ENCODE data around the gene TUBA3E.
"Not testable (repeated sequence)": the region's sequence is repeated elsewhere in the genome, so short reads cannot be mapped to it uniquely, and the experiment has no call there.

The TUBA3E gene

DNA sequence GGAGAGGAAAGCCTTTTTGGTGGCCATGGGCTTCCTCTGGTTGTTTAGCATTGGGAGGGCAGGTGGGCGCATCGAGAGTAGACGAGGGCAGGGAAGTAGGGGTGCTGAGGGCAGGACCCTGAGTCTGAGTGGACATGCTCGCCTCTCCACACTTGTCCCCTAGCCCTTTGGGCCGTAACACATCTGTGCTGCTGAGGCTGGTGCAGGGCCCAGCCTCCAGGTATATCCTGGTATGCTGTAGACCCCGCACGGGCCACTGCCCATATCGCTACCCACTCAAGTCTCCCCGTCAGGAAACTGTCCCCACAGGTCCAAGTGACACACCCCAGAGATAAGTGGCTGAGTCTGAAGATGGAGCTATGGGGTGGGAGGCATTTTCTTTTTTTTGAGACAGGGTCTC is 39.6 kb downstream of the TUBA3E start:
- no peaks in the 10 kb centered on the region for H3K27me3 ChIP-seq (ENCODE audit: control insufficient read depth, insufficient read depth, low read length)

DNA sequence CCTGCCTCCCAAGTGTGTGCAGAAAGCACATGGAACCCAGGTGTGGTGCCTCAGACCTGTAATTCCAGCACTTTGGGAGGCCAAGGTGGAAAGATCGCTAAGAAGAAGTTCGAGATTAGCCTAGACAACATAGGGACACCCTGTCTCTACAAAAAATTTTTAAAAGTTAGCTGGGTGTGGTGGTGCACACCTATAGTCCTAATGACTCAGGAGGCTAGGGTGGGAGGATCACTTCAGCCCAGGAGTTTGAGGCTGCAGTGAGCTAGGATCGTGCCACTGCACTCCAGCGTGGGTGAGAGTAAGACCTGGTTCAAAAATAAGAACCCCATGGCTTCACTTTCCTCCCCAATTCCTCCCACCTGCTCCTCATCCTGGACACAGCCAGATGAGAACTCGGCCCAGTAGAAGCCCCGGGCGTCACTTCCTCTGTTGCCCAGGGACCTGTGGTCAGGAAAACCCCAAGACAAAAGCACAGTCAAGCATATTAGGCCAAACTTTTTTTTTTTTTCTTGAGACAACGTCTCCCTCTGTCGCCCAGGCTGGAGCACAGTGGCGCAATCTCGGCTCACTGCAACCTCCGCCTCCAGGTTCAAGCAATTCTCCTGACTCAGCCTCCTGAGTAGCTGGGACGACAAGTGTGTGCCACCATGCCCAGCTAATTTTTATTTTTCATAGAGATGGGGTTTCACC is 40.3 kb downstream of the TUBA3E start:
- H3K4me2 ChIP-seq (ENCODE audit: low read length); H3K9me3 ChIP-seq (replicated peaks; ENCODE audit: low read length); H3K9ac ChIP-seq (ENCODE audit: low read depth, low read length); H3K27me3 ChIP-seq (ENCODE audit: control insufficient read depth, insufficient read depth, low read length); H3K4me3 ChIP-seq (ENCODE audit: low read length); H3K4me1 ChIP-seq (ENCODE audit: control insufficient read depth, insufficient read depth, low read length): not testable (repeated sequence)
- H3K36me3 ChIP-seq (ENCODE audit: insufficient read depth, low read length) = peaks cover 12% of the 10 kb centered on the region

More for the DNA sequence above, 39.6 kb downstream of the TUBA3E start:
- H3K9me3 ChIP-seq (replicated peaks; ENCODE audit: low read length) = no peaks in the 10 kb centered on the region
- H3K36me3 ChIP-seq (ENCODE audit: insufficient read depth, low read length) = peaks cover 11% of the 10 kb centered on the region
- no peak overlapping the region for H3K9ac ChIP-seq (ENCODE audit: low read depth, low read length)
- H3K4me1 ChIP-seq (ENCODE audit: control insufficient read depth, insufficient read depth, low read length) = no peaks in the 10 kb centered on the region
- H3K4me2 ChIP-seq (ENCODE audit: low read length) = no peak overlapping the region
- no peak overlapping the region for H3K4me3 ChIP-seq (ENCODE audit: low read length)

DNA sequence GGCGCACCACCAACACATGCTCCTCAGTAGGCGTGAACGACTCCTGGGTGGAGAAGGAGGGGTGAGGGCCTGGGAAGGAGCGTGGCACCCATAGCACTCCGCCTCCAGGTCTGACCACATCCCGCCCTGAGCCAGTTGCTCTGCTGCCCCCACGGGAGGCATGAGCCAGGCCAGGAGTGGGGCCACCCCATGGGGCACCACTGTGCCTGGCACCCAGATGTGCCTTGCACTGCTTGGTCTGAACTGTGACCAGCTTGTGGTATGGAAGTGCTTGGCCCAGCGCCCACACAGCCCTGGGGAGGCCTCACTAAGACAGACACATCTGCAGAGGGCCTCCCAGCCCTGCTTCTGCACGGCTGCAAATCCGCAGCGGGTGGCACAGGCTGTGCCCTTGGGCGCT is 40.9 kb downstream of the TUBA3E start:
- H3K36me3 ChIP-seq (ENCODE audit: insufficient read depth, low read length) = not testable (repeated sequence)

DNA sequence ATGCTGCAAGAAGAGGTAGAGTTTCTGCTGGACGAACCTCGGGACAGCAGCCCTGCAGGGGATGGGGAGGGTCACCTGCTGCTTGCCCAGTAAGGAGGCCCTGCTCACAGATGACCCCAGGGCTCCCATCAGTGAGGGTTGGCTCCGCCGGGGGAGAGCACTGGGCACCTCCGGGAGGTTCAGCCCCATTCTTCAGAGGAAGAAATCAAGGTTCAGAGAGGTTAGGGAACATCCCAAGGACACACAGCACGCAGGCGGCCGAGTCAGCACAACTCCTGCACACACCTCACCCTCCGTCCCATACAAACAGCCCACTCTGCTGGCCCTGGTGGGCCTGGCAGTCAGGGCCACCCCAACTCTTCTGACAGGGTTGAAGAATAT is 41.6 kb downstream of the TUBA3E start:
- H3K4me2 ChIP-seq (ENCODE audit: low read length) = no peak overlapping the region
- peaks cover 13% of the 10 kb centered on the region for H3K36me3 ChIP-seq (ENCODE audit: insufficient read depth, low read length)
- no peak overlapping the region for H3K9ac ChIP-seq (ENCODE audit: low read depth, low read length)
- H3K4me3 ChIP-seq (ENCODE audit: low read length) = no peak overlapping the region
- H3K4me1 ChIP-seq (ENCODE audit: control insufficient read depth, insufficient read depth, low read length) = no peaks in the 10 kb centered on the region
- no peaks in the 10 kb centered on the region for H3K9me3 ChIP-seq (replicated peaks; ENCODE audit: low read length)
- H3K27me3 ChIP-seq (ENCODE audit: control insufficient read depth, insufficient read depth, low read length) = no peaks in the 10 kb centered on the region

More for the DNA sequence above, 40.9 kb downstream of the TUBA3E start:
- H3K9me3 ChIP-seq (replicated peaks; ENCODE audit: low read length); H3K4me3 ChIP-seq (ENCODE audit: low read length); H3K4me2 ChIP-seq (ENCODE audit: low read length); H3K4me1 ChIP-seq (ENCODE audit: control insufficient read depth, insufficient read depth, low read length); H3K9ac ChIP-seq (ENCODE audit: low read depth, low read length); H3K27me3 ChIP-seq (ENCODE audit: control insufficient read depth, insufficient read depth, low read length): not testable (repeated sequence)

DNA sequence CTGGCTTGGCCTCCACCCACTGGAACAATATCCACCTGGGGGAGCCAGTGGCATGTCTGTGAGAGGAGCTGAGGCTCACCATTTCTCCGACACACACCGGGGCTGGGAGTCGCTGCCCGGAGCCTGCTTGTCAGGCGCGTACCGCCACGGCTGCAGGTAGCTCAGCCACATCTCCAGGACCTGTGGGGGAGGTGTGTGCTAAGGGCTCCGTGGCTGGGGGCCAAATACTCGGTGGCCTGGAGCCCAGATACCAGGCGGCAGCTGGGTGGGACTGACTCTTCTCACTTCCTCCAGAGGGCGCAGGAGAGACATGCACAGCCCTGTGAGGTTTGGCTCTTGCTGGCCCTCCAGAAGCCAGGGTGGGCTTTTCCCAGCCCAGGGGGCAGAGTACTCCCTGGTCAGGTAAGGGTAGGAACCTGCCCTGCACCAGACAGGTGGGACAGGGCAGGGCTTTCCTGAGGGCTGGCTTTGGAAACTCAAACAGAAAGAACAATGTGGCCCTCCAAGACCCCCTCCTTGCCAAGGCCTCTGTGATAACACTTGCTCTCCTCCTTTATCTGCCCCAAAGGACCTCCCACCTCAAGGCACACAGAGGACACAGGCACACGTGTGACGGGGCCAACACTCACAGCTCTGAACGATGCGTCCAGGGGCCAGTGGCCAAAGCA is 42.1 kb downstream of the TUBA3E start:
- not testable (repeated sequence) for H3K4me1 ChIP-seq (ENCODE audit: control insufficient read depth, insufficient read depth, low read length); H3K4me3 ChIP-seq (ENCODE audit: low read length); H3K27me3 ChIP-seq (ENCODE audit: control insufficient read depth, insufficient read depth, low read length); H3K9me3 ChIP-seq (replicated peaks; ENCODE audit: low read length); H3K4me2 ChIP-seq (ENCODE audit: low read length); H3K9ac ChIP-seq (ENCODE audit: low read depth, low read length)
- H3K36me3 ChIP-seq (ENCODE audit: insufficient read depth, low read length) = peaks cover 13% of the 10 kb centered on the region

DNA sequence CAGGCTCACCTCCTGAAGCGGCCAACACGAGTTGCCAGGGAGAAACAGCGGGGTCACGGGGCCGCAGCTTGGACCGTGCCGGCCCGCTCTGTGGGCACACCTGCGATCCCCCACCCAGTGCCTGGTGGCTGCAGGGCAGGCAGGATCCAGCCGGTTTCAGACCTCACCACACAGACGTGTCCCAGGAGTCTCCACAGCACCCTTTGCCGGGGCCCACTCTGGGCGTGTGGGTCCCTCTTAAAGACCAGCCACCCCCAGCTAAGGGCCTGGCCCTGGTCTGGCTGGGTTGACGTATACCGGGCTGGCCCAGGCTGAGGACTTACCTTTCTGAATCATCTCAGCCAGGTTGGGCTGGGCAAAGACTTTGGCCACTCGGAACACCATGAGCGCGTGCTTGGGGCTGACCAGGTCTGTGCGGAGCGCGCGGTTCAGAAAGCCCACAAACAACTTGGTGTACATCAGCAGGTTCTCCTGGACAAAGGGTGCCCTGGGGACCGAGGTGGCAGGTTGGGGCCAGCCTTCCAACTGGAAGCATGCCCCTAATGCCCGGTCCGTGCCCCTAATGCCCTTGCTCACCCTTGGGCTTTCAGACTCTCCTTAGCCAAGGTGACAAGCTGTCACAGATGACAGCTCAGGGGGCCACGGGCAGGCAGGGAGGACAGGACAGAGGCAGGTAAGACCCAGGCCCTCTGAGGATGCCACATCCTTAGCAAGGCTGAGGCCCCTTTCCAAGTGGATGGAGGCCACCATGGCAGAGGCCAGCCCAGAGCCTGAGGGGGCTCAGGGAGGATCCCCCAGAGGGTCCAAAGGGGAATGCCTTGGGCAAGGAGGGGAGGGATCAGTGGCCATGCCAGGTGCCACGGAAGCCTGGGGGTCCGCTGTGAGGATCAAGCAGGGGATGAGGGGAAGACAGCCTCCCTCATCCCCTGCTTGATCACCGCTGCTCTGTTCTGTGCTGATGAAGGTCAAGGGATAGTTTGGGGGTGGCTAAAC is 43.2 kb downstream of the TUBA3E start:
- no peak overlapping the region for H3K4me3 ChIP-seq (ENCODE audit: low read length)
- no peaks in the 10 kb centered on the region for H3K27me3 ChIP-seq (ENCODE audit: control insufficient read depth, insufficient read depth, low read length)
- no peaks in the 10 kb centered on the region for H3K4me1 ChIP-seq (ENCODE audit: control insufficient read depth, insufficient read depth, low read length)
- H3K4me2 ChIP-seq (ENCODE audit: low read length) = no peak overlapping the region
- no peaks in the 10 kb centered on the region for H3K9me3 ChIP-seq (replicated peaks; ENCODE audit: low read length)
- H3K36me3 ChIP-seq (ENCODE audit: insufficient read depth, low read length) = peaks cover 13% of the 10 kb centered on the region
- no peak overlapping the region for H3K9ac ChIP-seq (ENCODE audit: low read depth, low read length)

DNA sequence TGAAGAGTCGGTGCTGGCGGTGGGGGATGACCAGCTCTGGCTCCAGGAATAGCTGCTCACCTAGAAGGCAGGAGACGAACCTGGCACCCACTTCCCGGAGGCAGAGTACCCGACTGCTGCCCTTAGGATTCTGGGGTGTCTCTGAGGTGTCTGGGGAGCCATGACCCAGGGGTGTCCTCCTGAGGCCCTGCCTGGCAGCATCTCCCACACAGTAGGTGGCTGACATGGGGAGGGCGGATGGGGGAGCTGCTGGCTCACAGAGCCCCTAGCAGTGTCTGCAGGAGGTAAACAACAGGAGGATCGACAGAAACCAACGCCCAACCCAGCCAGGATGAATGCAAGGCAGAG is 43.8 kb downstream of the TUBA3E start:
- not testable (repeated sequence) for H3K4me3 ChIP-seq (ENCODE audit: low read length); H3K9me3 ChIP-seq (replicated peaks; ENCODE audit: low read length); H3K4me2 ChIP-seq (ENCODE audit: low read length); H3K4me1 ChIP-seq (ENCODE audit: control insufficient read depth, insufficient read depth, low read length); H3K27me3 ChIP-seq (ENCODE audit: control insufficient read depth, insufficient read depth, low read length); H3K9ac ChIP-seq (ENCODE audit: low read depth, low read length)
- H3K36me3 ChIP-seq (ENCODE audit: insufficient read depth, low read length) = peaks cover 13% of the 10 kb centered on the region

DNA sequence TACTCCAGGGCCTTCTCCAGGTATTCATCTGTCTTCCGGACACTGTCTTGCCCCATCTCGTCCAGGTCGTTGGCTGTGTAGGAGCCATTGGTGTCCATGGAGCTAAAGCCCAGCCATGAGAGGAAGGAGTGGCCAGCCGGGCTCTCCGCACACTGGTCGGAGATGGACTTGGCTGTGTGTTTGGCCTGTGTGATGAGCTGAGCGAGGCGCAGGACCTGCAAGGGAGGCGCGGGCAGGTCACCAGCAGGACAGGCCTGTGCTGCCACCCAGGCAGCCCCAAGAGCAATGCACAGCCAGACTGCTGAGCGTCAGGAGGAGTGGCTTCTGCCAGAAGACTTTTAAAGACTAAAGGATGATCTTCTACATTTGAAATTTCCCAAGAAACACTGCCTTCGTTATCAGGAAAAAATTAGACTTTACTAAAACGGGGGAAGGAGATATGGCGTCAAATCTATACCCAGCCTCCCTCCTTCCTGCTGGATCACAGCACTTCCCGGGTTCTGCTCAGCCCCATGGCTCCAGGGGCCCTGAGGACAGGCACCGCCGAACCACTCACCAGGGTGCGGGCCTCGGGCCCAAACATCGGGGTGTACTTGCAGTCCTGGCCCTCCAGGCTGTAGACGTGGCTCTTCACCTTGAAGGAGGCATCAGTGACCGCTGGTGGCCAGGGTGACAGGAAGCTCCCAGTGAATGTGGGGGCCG is 44.4 kb downstream of the TUBA3E start:
- not testable (repeated sequence) for H3K9me3 ChIP-seq (replicated peaks; ENCODE audit: low read length); H3K9ac ChIP-seq (ENCODE audit: low read depth, low read length); H3K27me3 ChIP-seq (ENCODE audit: control insufficient read depth, insufficient read depth, low read length); H3K4me1 ChIP-seq (ENCODE audit: control insufficient read depth, insufficient read depth, low read length); H3K4me3 ChIP-seq (ENCODE audit: low read length); H3K4me2 ChIP-seq (ENCODE audit: low read length)
- peaks cover 13% of the 10 kb centered on the region for H3K36me3 ChIP-seq (ENCODE audit: insufficient read depth, low read length)

DNA sequence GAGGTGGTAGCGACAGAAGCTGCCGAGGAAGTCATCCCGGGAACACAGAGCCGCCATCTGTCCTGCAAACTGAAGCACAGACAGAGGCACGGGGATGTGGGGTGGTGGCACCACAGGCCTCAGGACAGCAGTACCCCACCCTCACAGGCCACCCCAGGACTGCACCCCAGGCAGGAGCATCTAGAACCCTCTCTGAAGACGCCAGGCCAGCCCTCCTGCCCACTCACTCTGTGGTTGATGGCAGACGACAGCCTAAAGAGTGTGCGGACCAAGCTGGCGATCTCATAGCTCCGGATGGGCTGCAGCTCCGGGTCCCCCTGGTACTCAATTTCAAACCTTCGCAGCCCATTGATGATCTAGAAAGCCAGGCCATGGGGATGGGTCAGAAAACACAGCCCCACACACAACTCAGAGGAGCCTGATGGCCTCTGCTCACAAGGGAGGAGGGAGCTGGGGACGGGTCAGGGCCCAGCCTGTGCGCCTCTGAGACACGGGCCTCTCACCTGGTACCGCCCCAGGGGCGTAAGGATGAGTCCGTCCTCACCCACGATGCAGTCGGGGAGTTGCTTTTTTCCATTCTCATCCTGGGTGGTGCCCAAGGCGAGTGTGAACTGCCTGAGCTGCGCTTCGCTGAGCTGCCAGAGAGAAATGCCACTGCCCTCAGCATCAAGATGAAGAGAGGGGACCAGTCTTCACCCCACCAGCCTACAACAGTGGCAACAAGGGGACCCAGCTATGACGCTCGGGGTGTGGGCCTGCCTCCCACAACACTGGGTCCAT is 45.2 kb downstream of the TUBA3E start:
- Histone ChIP-seq H3K9ac (ENCODE audit: low read depth, low read length) (no peak overlapping the region), H3K4me1 (ENCODE audit: control insufficient read depth, insufficient read depth, low read length) (no peaks in the 10 kb centered on the region), H3K4me3 (ENCODE audit: low read length) (no peak overlapping the region), H3K27me3 (ENCODE audit: control insufficient read depth, insufficient read depth, low read length) (no peaks in the 10 kb centered on the region), H3K4me2 (ENCODE audit: low read length) (no peak overlapping the region), H3K9me3 (replicated peaks; ENCODE audit: low read length) (no peaks in the 10 kb centered on the region), H3K36me3 (ENCODE audit: insufficient read depth, low read length) (peaks cover 13% of the 10 kb centered on the region)

DNA sequence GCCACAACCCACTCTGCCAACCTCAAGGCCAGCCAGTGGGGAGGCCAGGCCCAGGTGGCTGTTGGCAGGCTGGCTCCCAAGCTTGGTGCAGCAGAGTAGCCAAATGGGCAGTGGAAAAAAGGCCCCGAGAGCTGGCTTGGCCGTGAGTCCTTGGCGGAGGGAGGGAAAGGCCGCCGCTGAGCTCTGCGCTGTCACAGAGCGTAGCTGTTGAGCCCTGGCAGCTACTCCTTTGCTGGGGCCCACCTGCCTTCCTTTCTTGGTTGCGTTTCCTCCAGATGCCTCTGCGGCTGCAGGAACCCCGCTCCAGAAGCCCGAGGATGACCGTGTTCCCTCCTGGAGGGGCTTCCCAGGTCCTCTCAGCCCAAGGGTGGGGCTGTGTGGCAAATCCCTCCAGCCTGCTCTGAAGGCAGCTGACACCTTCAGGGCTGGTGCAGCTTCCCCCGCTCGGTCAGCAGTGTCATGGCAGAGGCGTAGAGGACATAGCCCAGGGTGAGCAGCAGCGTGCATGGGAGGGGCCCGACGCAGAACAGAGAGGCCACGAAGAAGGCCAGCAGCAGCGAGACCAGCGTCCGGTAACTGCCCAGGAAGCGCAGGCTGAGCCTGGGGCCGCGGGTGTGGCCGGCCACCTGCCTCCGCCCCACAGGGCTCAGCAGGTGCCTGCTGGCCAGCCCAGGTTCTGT is 46.0 kb downstream of the TUBA3E start:
- H3K36me3 ChIP-seq (ENCODE audit: insufficient read depth, low read length) = peaks cover 13% of the 10 kb centered on the region
- H3K4me1 ChIP-seq (ENCODE audit: control insufficient read depth, insufficient read depth, low read length); H3K4me2 ChIP-seq (ENCODE audit: low read length); H3K9ac ChIP-seq (ENCODE audit: low read depth, low read length); H3K9me3 ChIP-seq (replicated peaks; ENCODE audit: low read length); H3K27me3 ChIP-seq (ENCODE audit: control insufficient read depth, insufficient read depth, low read length); H3K4me3 ChIP-seq (ENCODE audit: low read length): not testable (repeated sequence)
